ENCODE results near the gene TMX2.

DNA sequence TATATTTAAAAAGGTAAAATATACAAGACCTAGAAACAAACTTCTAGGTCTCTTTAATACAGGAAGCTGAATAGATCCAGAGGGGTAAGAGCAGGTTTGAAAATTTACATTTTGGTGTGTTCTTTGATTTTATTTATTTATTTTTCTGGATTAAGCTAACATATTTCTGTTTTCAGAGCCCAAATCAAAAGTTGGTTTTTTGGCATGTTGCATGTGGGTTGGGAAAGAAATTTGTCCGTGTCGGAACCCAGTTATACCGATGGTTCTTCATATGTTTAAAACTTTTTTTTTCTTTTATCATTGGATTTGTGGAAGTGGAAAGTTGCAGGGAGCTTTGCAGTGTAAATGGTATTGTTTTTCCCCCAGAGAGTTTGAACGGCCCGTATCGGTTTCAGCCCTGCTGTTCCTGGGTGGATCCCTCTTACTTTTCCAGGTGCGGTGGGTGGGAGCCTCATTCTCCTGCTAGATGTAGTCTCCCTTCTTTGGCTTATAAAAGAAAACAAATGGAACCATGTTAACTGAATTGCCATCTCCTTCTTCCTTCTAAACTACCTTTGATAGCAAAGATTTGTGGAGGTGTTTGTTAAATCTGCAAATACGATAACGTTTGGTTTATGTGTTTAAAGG, 50.0 kb downstream of the TMX2 start:
- TF ChIP-seq GATA3 (IDR thresholded peaks at IDR 0.05; ENCODE audit: low read depth, low read length) (no peak), GATA2 (IDR thresholded peaks at IDR 0.05; ENCODE audit: low read depth, low read length) (no peak)

Measured in SH-SY5Y (cell line).